ENCODE data around the gene PSG11. TPM values are rescaled to one million over a fixed set of nuclear protein-coding genes. Genes with fewer than 3 reads are reported as not detected.
"Not testable (repeated sequence)": the region's sequence is repeated elsewhere in the genome, so short reads cannot be mapped to it uniquely, and the experiment has no call there.

The PSG11 gene
- total RNA-seq (not detected), polyA plus RNA-seq (not detected)
- long read RNA-seq, donor 1, result 0 reads
- long read RNA-seq, donor 2, result 0 reads
- long read RNA-seq, donor 3, result 0 reads
- long read RNA-seq, donor 4, result 0 reads
- long read RNA-seq, donor 5, result 0 reads
- long read RNA-seq, donor 6, result 0 reads
- long read RNA-seq, donor 7, result 0 reads
- long read RNA-seq, donor 8, result 0 reads
- long read RNA-seq, donor 9, partial matches to known transcripts, result 0 of 1 reads
- long read RNA-seq, donor 9, other reads (novel, unspliced or antisense), result 0 of 1 reads
- long read RNA-seq, donor 10, result 0 reads

DNA sequence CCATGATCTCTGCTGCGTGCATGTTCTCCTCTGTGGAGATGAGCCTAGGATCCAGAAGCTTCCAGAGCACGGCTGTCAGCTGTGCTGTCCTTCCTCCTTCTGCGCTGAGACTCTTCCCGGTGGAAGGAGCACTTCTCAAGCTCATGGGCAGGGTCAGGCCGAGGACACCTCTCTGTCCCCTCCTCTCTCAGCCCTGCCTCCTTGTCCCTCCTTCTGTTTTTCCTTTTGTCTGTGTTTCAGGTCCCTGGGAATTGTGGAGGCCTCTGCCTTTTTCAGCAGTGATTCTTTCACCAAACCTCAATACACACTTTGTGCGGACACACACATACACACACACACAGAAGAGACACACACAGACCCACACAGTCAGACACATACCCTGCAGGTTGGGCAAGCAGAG, at the start of gene PSG11:
PSG11 (minus strand) TSS at position 101 of the 400 bp plus-strand sequence; CDS start at position 4, 97 bp downstream.
- H3K36me3 ChIP-seq; H3K27ac ChIP-seq; H3K9me3 ChIP-seq; H3K4me1 ChIP-seq; intact Hi-C loops (cut with DNase I; ENCODE audit: low total_unique reads); DNase-seq; H3K4me3 ChIP-seq: not testable (repeated sequence)
- 74 to 79% (median 77%) methylated on average over 6 of the region's 6 CpGs for WGBS, 5 donors
- peaks cover 0 to 10% (median 2%) of the 10 kb centered on the region in 3 donors for H3K27me3 ChIP-seq

- H3K9me3 ChIP-seq; H3K27ac ChIP-seq; H3K27me3 ChIP-seq; H3K4me3 ChIP-seq; H3K4me1 ChIP-seq; H3K36me3 ChIP-seq; intact Hi-C loops (cut with DNase I; ENCODE audit: low total_unique reads); DNase-seq: not testable (repeated sequence)
- WGBS, 5 donors, result 56 to 83% (median 73%) methylated on average over 3 of the region's 3 CpGs
These were observed 36.1 kb upstream of the PSG11 start for GRCh38 chr19:43062418-43062817.

DNA sequence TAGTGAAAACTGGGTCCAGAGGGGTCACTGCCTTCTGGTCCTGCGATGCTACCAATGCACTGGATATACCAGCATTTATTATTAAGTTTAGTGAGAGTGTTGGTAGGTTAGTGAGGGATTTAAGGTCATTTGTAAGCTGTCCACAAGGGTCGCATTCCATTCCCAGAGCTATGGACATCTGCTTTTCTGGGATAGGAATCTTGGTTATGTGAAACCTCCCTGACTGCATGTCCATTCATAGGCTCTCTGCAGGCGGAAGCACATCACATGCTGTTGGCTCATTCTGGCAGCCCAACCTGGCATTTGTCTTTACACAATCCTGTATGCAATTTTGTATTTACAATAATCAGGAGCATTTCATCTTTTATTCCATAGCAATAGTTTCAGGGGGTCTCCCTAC, 35.1 kb upstream of the PSG11 start:
- 70 to 86% (median 76%) methylated on average over 3 of the region's 3 CpGs for WGBS, 5 donors

GRCh38 chr19:43060254-43060653, 34.0 kb upstream of the PSG11 start:
- 60 to 72% (median 64%) methylated on average over 3 of the region's 3 CpGs for WGBS, 5 donors
- H3K4me3 ChIP-seq; H3K27ac ChIP-seq; H3K4me1 ChIP-seq; H3K27me3 ChIP-seq; intact Hi-C loops (cut with DNase I; ENCODE audit: low total_unique reads); DNase-seq; H3K36me3 ChIP-seq: not testable (repeated sequence)
- peaks cover 0 to 13% (median 7%) of the 10 kb centered on the region in 4 donors for H3K9me3 ChIP-seq

More for the DNA sequence above, 35.1 kb upstream of the PSG11 start:
- H3K36me3 ChIP-seq; DNase-seq; H3K27ac ChIP-seq; intact Hi-C loops (cut with DNase I; ENCODE audit: low total_unique reads); H3K4me1 ChIP-seq; H3K27me3 ChIP-seq; H3K4me3 ChIP-seq; H3K9me3 ChIP-seq: not testable (repeated sequence)

DNA sequence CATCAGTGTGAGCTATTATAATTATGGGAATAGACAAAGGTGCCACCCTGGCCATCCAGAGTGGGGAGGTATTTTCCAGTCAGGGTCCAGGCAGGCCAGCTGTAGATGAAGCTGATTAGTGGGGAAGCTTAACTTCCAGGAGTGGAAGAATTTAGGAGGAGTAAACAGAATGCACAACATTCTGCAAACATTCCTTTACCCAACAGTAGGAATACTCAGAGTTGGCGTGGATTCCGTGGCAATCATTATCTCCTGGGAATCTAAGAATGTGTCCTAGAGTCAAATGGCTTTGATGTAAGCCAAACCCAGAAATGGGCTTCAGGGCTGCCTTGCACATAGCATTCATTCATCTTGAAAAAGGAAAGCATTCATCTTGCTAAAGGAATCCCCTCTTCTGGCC, 33.2 kb upstream of the PSG11 start:
- H3K9me3 ChIP-seq, result peaks cover 0 to 17% (median 7%) of the 10 kb centered on the region in 4 donors
- H3K4me1 ChIP-seq; DNase-seq; H3K27me3 ChIP-seq; intact Hi-C loops (cut with DNase I; ENCODE audit: low total_unique reads); H3K27ac ChIP-seq; H3K4me3 ChIP-seq; H3K36me3 ChIP-seq: not testable (repeated sequence)
- 57 to 80% (median 68%) methylated on average over 2 of the region's 2 CpGs for WGBS, 5 donors

DNA sequence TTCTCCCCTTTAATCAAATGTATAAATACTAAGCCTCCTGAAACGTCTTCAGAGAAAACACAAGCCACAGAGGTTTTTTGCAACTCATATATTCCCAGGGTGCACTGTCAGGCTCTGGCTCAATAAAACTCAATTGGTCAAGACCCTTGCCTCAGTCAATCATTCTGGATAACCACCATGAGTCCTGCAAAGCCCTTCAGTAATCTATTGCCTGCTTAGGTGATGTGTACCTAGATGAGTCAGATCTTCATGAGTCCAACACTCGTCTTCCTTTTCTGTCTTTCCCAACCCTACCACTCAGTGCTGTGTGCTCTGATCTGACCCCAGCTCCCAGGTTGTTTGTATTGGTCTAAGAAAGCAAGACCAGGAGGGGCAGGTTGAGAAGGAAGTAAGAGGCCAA, 32.2 kb upstream of the PSG11 start:
- H3K4me3 ChIP-seq; intact Hi-C loops (cut with DNase I; ENCODE audit: low total_unique reads); H3K36me3 ChIP-seq; H3K27me3 ChIP-seq; DNase-seq; H3K27ac ChIP-seq; H3K4me1 ChIP-seq: not testable (repeated sequence)
- WGBS, 5 donors, result 29 to 48% (median 43%) methylated on average over 2 of the region's 2 CpGs
- peaks cover 0 to 17% (median 7%) of the 10 kb centered on the region in 4 donors for H3K9me3 ChIP-seq

DNA sequence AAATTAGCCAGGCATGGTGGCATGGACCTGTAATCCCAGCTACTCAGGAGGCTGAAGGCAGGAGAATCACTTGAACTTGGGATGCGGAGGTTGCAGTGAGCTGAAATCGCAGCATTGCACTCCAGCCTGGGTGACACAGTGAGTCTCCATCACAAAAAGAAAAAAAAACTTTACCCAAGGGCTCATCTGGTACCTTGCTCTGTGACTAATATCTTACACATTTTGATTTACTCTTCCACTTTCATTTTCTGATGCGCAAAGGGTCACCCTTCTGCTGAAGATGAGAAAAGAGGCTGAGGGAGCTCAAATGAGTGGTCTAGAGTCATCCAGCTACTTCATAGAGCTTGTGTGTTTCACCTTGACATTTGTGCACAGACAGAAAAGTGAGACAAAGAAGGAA, 21.7 kb upstream of the PSG11 start:
- H3K9me3 ChIP-seq; H3K27me3 ChIP-seq; DNase-seq; H3K36me3 ChIP-seq; H3K27ac ChIP-seq; H3K4me1 ChIP-seq; H3K4me3 ChIP-seq; intact Hi-C loops (cut with DNase I; ENCODE audit: low total_unique reads): not testable (repeated sequence)
- WGBS, 5 donors, result 72 to 90% (median 79%) methylated on average over 3 of the region's 3 CpGs

DNA sequence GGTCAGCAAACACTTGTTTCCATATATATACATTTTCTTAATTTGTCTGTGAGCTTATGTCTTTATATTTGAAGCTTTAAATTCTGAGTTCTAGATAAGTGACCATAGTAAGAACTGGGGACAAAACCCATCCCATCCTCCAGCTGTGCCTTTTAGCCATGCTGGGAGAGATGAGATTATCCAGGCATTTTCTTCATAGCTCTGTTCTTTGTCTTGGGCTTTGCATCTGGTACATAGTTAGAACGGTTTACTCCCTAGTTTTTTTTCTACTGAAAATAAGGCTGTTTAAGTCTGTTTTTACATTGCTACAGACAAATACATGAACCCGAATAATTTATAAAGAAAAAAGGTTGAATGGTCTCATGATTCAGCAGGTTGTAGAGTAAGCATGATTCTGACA, 20.3 kb upstream of the PSG11 start:
- H3K27me3 ChIP-seq; H3K9me3 ChIP-seq; DNase-seq; H3K36me3 ChIP-seq; H3K4me1 ChIP-seq; H3K27ac ChIP-seq; intact Hi-C loops (cut with DNase I; ENCODE audit: low total_unique reads); H3K4me3 ChIP-seq: not testable (repeated sequence)
- 66 to 84% (median 74%) methylated on average over 2 of the region's 2 CpGs for WGBS, 5 donors

DNA sequence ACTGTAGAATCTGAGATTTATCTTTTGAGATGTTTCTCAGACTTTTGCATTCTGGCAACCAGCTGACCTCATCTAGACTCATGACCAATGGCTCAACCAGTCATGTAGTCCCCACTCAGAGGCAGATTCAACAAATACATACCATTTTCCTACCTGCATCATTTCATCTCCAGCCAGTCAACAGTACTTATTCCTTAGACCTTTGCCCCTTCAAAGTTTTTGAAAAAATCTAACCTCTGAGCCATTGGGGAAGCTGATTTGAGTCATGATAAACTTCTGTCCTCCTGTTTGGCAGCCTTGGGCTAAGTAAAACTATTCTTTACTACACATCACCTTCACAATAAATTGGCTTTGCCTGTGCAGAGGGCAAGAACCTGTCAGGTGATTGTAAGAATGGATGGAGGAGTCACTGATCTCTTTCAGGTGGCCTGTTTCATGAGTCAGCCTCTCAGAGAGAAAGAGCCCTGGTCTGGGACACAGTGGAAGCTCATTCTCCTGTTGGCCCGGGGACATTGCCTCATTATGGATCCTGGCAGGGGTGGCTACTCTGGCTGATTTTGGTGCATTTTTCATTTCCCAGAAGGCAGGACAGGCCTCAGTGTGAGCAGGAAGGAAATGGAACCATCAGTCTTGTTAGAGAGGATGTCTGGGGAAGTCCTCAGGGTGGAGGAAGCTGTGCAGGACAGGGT, 17.4 kb upstream of the PSG11 start:
- H3K4me3 ChIP-seq; H3K36me3 ChIP-seq; H3K4me1 ChIP-seq; intact Hi-C loops (cut with DNase I; ENCODE audit: low total_unique reads); H3K9me3 ChIP-seq; DNase-seq; H3K27me3 ChIP-seq; H3K27ac ChIP-seq: not testable (repeated sequence)
- WGBS, 5 donors, result 79 to 95% (median 91%) methylated on average over 1 of the region's 1 CpG

DNA sequence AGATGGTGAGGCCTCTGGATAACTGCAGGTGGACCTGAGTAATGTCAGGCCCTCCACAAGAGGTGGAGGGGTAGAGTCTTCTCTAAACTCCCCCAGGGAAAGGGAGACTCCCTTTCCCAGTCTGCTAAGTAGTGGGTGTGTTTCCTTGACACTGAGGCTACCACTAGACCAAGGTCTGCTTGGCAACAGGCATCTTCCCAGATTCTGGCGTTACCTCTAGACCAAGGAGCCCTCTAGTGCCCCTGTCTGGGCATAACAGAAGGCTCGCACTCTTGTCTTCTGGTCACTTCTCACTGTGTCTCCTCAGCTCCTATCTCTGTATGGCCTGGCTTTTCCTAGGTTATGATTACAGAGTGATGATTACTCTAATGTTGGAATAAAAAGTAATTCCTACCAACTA, 5.4 kb upstream of the PSG11 start:
- H3K36me3 ChIP-seq; H3K4me1 ChIP-seq; intact Hi-C loops (cut with DNase I; ENCODE audit: low total_unique reads); DNase-seq; H3K27ac ChIP-seq; H3K4me3 ChIP-seq; H3K9me3 ChIP-seq: not testable (repeated sequence)
- H3K27me3 ChIP-seq, result peaks cover 0 to 11% (median 2%) of the 10 kb centered on the region in 3 donors
- 37 to 59% (median 44%) methylated on average over 2 of the region's 2 CpGs for WGBS, 5 donors

Data from stomach (tissue), 19 donors.